ENCODE results near the gene WDR74. TPM values are rescaled to one million over a fixed set of nuclear protein-coding genes. Genes with fewer than 3 reads are reported as not detected.

Gene WDR74
- total and polyA plus RNA-seq, 2 of the 13 experiments (the other 11 are each of a cell fraction or from before 2014, with no cell fraction given): 77.0 to 83.3 TPM

GRCh38 chr11:62791501-62792201 lies 47.7 kb downstream of the WDR74 start, which contains the start of gene TMEM223 (continued):
- no peak for TF ChIP-seq HMG20A (CRISPR knock-in tag; IDR thresholded peaks at IDR 0.05; ENCODE audit: borderline replicate concordance)
- TF ChIP-seq ZNF30 (CRISPR knock-in tag; IDR thresholded peaks at IDR 0.05): 0 out of 2 replicates have a peak, but pooled peaks have one; percentile 31
- TF ChIP-seq ZNF780A (CRISPR knock-in tag; IDR thresholded peaks at IDR 0.05): no peak
- no peak for TF ChIP-seq WIZ (CRISPR knock-in tag; IDR thresholded peaks at IDR 0.05)
- TF ChIP-seq MXD3 (CRISPR knock-in tag; IDR thresholded peaks at IDR 0.05): peak; percentile 71; the same call in 1 of the 2 replicates
- TF ChIP-seq ZNF782 (CRISPR knock-in tag; IDR thresholded peaks at IDR 0.05; ENCODE audit: borderline replicate concordance): 0 out of 2 replicates have a peak, but pooled peaks have one; percentile 43
- TF ChIP-seq REL (CRISPR knock-in tag; conservative IDR thresholded peaks at IDR 0.05): no peak
- peak; percentile 50; the same call in 1 of the 2 replicates for TF ChIP-seq ZSCAN25 (CRISPR knock-in tag; IDR thresholded peaks at IDR 0.05)
- TF ChIP-seq NCOA1 (CRISPR knock-in tag; IDR thresholded peaks at IDR 0.05): peak; percentile 82
- no peak for TF ChIP-seq HMGXB3 (CRISPR knock-in tag; IDR thresholded peaks at IDR 0.05; ENCODE audit: borderline replicate concordance)
- no peak for TF ChIP-seq ZNF235 (CRISPR knock-in tag; IDR thresholded peaks at IDR 0.05; ENCODE audit: borderline replicate concordance)
- no peak for TF ChIP-seq CBX1 (IDR thresholded peaks at IDR 0.05; ENCODE audit: low read depth)
- peak; percentile 63 for TF ChIP-seq TMF1 (CRISPR knock-in tag; IDR thresholded peaks at IDR 0.05; ENCODE audit: low read depth)
- 0 out of 2 replicates have a peak, but pooled peaks have one; percentile 40 for TF ChIP-seq ZNF850 (CRISPR knock-in tag; conservative IDR thresholded peaks at IDR 0.05)
- TF ChIP-seq, protein P1, sequence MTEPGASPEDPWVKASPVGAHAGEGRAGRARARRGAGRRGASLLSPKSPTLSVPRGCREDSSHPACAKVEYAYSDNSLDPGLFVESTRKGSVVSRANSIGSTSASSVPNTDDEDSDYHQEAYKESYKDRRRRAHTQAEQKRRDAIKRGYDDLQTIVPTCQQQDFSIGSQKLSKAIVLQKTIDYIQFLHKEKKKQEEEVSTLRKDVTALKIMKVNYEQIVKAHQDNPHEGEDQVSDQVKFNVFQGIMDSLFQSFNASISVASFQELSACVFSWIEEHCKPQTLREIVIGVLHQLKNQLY (CRISPR knock-in tag; IDR thresholded peaks at IDR 0.05): no peak
- peak; percentile 71 for TF ChIP-seq ATF7-NPFF (CRISPR knock-in tag; IDR thresholded peaks at IDR 0.05; ENCODE audit: low read depth)
- peak; percentile 93 for TF ChIP-seq HDAC1 (CRISPR knock-in tag; IDR thresholded peaks at IDR 0.05)
- TF ChIP-seq MIXL1 (CRISPR knock-in tag; IDR thresholded peaks at IDR 0.05): no peak
- TF ChIP-seq GABPB1 (CRISPR knock-in tag; IDR thresholded peaks at IDR 0.05): peak; percentile 98

Data from HepG2 (cell line).